ENCODE results near the gene ZSCAN10.

Gene ZSCAN10

DNA sequence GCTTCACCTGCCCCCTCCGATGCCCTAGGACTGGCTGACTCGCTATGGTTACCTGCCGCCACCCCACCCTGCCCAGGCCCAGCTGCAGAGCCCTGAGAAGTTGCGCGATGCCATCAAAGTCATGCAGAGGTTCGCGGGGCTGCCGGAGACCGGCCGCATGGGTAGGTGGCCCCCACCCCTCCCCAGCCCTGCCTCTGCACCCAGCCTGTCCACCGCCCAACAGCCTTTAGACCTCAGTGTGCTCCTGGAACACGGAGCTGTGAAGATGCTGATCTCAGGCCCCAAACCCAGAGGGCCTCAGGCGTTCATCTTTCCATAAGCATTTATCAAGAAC lies 51.7 kb downstream of the ZSCAN10 start:
- WGBS = 25% methylated on average over 13 of the region's 13 CpGs
- Histone ChIP-seq H2BK120ac (ENCODE audit: low read depth, low read length) (no peak overlapping the region), H3K79me1 (replicated peaks; ENCODE audit: low read length, poor library complexity, severe bottlenecking) (no peaks in the 10 kb centered on the region), H3K4me1 (ENCODE audit: control insufficient read depth, insufficient read depth, low read depth, low read length) (peaks cover 16% of the 10 kb centered on the region), H2BK15ac (ENCODE audit: low read depth, poor library complexity, severe bottlenecking) (no peak overlapping the region), H3K4ac (ENCODE audit: low read depth in 1 of 2, low read length in 2 of 2) (no peak overlapping the region), H3K14ac (ENCODE audit: low read length in 2 of 2) (no peak overlapping the region), H2BK12ac (ENCODE audit: low read length in 2 of 2) (no peak overlapping the region), H3K27me3 (ENCODE audit: control insufficient read depth in 1 of 2, insufficient read depth in 1 of 2, low read length in 2 of 2) (peaks cover 80 to 82% of the 10 kb centered on the region in 2 experiments), H3K9ac (ENCODE audit: low read length) (no peak overlapping the region), H2AK5ac (ENCODE audit: low read length, severe bottlenecking) (no peak overlapping the region), H3K36me3 (ENCODE audit: control insufficient read depth in 1 of 2, insufficient read depth in 2 of 2, low read depth in 1 of 2, low read length in 2 of 2) (no peaks in the 10 kb centered on the region), H3K27ac (ENCODE audit: low read length, poor library complexity, severe bottlenecking) (no peak overlapping the region), H2BK5ac (ENCODE audit: low read depth, low read length, poor library complexity, severe bottlenecking) (no peak overlapping the region), H4K8ac (ENCODE audit: low read length) (no peak overlapping the region), H2AFZ (ENCODE audit: low read depth, low read length) (no peak overlapping the region), H3K4me2 (ENCODE audit: low read length, poor library complexity, severe bottlenecking) (no peak overlapping the region), H3K4me3 (ENCODE audit: insufficient read depth in 1 of 2, low read depth in 1 of 2, low read length in 2 of 2) (no peak overlapping the region), H4K91ac (ENCODE audit: low read length) (no peak overlapping the region), H3K9me3 (ENCODE audit: control insufficient read depth, low read length) (no peaks in the 10 kb centered on the region), H3K23ac (ENCODE audit: low read length in 2 of 2) (no peak overlapping the region), H3K18ac (ENCODE audit: low read depth in 1 of 2, low read length in 2 of 2) (no peak overlapping the region)
- no peak for DNase-seq

DNA sequence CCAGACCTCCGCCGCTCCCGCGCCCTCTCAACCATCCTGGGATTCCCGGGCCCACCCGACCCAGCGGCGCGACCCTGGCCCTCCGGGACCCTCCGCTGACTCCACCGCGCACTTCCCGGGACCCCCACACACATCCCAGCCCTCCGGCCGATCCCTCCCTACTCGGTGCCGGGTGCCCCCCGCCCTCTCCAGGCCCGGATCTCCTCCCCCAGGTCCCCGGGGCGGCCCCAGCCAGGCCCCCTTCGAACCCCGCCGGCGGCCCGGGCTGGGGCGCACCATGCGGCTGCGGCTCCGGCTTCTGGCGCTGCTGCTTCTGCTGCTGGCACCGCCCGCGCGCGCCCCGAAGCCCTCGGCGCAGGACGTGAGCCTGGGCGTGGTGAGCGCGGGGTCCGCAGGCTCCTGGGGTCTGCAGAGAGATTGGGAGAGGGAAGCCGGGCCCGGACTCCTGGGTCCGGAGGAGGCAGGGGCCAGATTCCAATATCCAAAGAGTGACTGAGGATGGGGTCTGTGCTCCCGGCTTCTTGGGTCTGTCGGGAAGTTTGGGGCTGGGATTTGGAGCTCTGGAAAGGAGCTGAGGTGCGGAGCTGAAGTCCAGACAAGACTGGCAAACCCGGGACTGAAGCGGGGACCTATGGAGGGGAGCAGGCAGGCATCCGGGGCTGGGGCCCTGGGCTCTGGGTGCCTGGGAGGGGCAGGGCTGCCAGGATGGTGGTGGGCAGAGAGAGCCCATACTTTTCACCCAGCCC lies 52.3 kb downstream of the ZSCAN10 start:
- H3K27me3 ChIP-seq (ENCODE audit: control insufficient read depth in 1 of 2, insufficient read depth in 1 of 2, low read length in 2 of 2) = peaks cover 80 to 82% of the 10 kb centered on the region in 2 experiments
- no peaks in the 10 kb centered on the region for H3K9me3 ChIP-seq (ENCODE audit: control insufficient read depth, low read length)
- H3K18ac ChIP-seq (ENCODE audit: low read depth in 1 of 2, low read length in 2 of 2) = no peak overlapping the region
- H4K91ac ChIP-seq (ENCODE audit: low read length) = no peak overlapping the region
- no peaks in the 10 kb centered on the region for H3K79me1 ChIP-seq (replicated peaks; ENCODE audit: low read length, poor library complexity, severe bottlenecking)
- no peak overlapping the region for H3K14ac ChIP-seq (ENCODE audit: low read length in 2 of 2)
- H4K8ac ChIP-seq (ENCODE audit: low read length) = no peak overlapping the region
- H3K23ac ChIP-seq (ENCODE audit: low read length in 2 of 2) = no peak overlapping the region
- no peak overlapping the region for H2BK15ac ChIP-seq (ENCODE audit: low read depth, poor library complexity, severe bottlenecking)
- WGBS = 2% methylated on average over 47 of the region's 54 CpGs
- no peak overlapping the region for H2BK120ac ChIP-seq (ENCODE audit: low read depth, low read length)
- no peak overlapping the region for H2AFZ ChIP-seq (ENCODE audit: low read depth, low read length)
- no peak overlapping the region for H3K4ac ChIP-seq (ENCODE audit: low read depth in 1 of 2, low read length in 2 of 2)
- H3K4me2 ChIP-seq (ENCODE audit: low read length, poor library complexity, severe bottlenecking) = peak overlapping the region; percentile 94
- H3K27ac ChIP-seq (ENCODE audit: low read length, poor library complexity, severe bottlenecking) = no peak overlapping the region
- no peak overlapping the region for H2AK5ac ChIP-seq (ENCODE audit: low read length, severe bottlenecking)
- H3K4me1 ChIP-seq (ENCODE audit: control insufficient read depth, insufficient read depth, low read depth, low read length) = peaks cover 16% of the 10 kb centered on the region
- H3K36me3 ChIP-seq (ENCODE audit: control insufficient read depth in 1 of 2, insufficient read depth in 2 of 2, low read depth in 1 of 2, low read length in 2 of 2) = no peaks in the 10 kb centered on the region
- DNase-seq = no peak
- H3K4me3 ChIP-seq (ENCODE audit: insufficient read depth in 1 of 2, low read depth in 1 of 2, low read length in 2 of 2) = peak overlapping the region in 1 of 2 experiments; percentile 52
- H2BK12ac ChIP-seq (ENCODE audit: low read length in 2 of 2) = no peak overlapping the region
- H3K9ac ChIP-seq (ENCODE audit: low read length) = no peak overlapping the region
- no peak overlapping the region for H2BK5ac ChIP-seq (ENCODE audit: low read depth, low read length, poor library complexity, severe bottlenecking)

DNA sequence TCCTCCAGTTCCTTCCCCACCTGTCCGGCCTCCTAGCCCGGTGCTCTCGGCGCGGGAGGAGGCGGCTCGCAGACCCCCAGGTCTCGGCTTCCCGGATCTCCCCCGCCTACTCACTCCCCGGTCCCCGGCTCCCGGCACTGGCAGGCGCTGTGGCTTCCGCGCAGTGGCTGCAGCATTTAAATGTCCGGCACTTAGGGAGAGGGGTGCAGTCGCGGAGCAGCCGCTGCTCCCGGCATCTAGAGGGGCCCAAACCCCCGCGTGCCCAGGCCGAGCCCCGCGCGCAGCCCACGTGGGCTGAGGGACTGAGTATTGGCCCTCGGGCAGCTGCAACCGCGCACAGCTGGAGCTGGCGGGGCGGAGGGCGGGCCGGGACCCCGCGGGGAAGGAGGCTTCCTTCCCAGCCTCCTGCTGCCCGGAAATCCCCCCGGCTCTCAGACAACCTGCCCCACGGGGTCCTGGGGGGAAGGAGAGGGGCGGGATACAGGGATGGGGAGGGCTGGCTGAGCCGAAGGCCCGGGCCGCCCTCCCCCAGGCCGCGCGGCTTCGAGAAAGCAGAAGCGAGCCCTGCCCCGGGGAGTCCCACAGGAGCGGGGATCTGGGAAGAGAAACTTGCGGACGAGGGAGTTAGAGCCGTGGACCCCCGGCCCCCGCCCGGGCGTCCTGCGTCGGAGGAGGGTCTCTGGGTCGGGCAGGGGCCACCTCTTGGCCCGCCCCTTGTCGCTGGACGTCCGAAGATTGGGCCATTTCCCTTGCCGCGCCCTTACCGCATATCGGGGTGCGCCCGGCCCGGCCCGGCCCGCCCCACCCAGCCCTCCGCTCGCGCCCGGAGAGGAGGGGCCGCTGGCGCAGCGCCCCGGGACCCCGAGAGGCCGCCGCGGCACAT lies 53.1 kb downstream of the ZSCAN10 start, which contains the start of gene MMP25:
TSS of gene MMP25 (plus strand) at position 804 of the 883 bp plus-strand sequence. CDS start 357 bp downstream, outside the sequence.
- Histone ChIP-seq H3K4me3 (ENCODE audit: insufficient read depth in 1 of 2, low read depth in 1 of 2, low read length in 2 of 2) (peak within 1 kb of the TSS; percentile 52 to 72), H3K4me2 (ENCODE audit: low read length, poor library complexity, severe bottlenecking) (peak within 1 kb of the TSS; percentile 94), H2AK5ac (ENCODE audit: low read length, severe bottlenecking) (no peak within 1 kb of the TSS), H2BK5ac (ENCODE audit: low read depth, low read length, poor library complexity, severe bottlenecking) (no peak within 1 kb of the TSS), H3K4me1 (ENCODE audit: control insufficient read depth, insufficient read depth, low read depth, low read length) (peaks cover 16% of the 10 kb centered on the region), H2BK15ac (ENCODE audit: low read depth, poor library complexity, severe bottlenecking) (no peak within 1 kb of the TSS), H3K14ac (ENCODE audit: low read length in 2 of 2) (no peak within 1 kb of the TSS), H3K79me1 (replicated peaks; ENCODE audit: low read length, poor library complexity, severe bottlenecking) (no peaks in the 10 kb centered on the region), H2BK12ac (ENCODE audit: low read length in 2 of 2) (no peak within 1 kb of the TSS), H4K8ac (ENCODE audit: low read length) (no peak within 1 kb of the TSS), H4K91ac (ENCODE audit: low read length) (no peak within 1 kb of the TSS), H3K27me3 (ENCODE audit: control insufficient read depth in 1 of 2, insufficient read depth in 1 of 2, low read length in 2 of 2) (peaks cover 74 to 78% of the 10 kb centered on the region in 2 experiments), H3K4ac (ENCODE audit: low read depth in 1 of 2, low read length in 2 of 2) (no peak within 1 kb of the TSS), H3K9me3 (ENCODE audit: control insufficient read depth, low read length) (no peaks in the 10 kb centered on the region), H2BK120ac (ENCODE audit: low read depth, low read length) (no peak within 1 kb of the TSS), H3K27ac (ENCODE audit: low read length, poor library complexity, severe bottlenecking) (no peak within 1 kb of the TSS), H2AFZ (ENCODE audit: low read depth, low read length) (peak within 1 kb of the TSS; percentile 77), H3K23ac (ENCODE audit: low read length in 2 of 2) (peak within 1 kb of the TSS in 1 of 2 experiments; percentile 93), H3K18ac (ENCODE audit: low read depth in 1 of 2, low read length in 2 of 2) (no peak within 1 kb of the TSS), H3K36me3 (ENCODE audit: control insufficient read depth in 1 of 2, insufficient read depth in 2 of 2, low read depth in 1 of 2, low read length in 2 of 2) (no peaks in the 10 kb centered on the region), H3K9ac (ENCODE audit: low read length) (no peak within 1 kb of the TSS)
- DNase-seq = no peak
- WGBS = under 1% methylated on average over 57 of the region's 86 CpGs

DNA sequence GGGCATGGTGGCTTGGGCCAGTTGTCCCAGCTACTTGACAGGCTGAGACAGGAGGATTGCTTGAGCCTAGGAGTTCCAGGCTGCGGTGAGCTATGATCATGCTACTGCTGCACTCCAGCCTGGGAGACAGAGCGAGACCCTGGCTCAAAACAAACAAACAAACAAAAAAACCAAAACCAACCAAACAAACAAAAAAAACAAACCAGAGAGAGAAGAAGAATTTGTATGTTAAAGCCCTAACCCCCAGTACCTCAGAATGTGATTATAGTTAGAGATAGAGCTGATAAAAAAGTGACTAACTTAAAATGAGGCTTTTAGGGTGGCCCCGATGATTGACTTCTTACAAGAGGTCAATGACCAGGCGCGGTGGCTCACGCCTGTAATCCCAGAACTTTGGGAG lies 54.4 kb downstream of the ZSCAN10 start:
- Histone ChIP-seq H3K36me3 (ENCODE audit: control insufficient read depth in 1 of 2, insufficient read depth in 2 of 2, low read depth in 1 of 2, low read length in 2 of 2) (no peaks in the 10 kb centered on the region), H4K8ac (ENCODE audit: low read length) (no peak overlapping the region), H3K4me1 (ENCODE audit: control insufficient read depth, insufficient read depth, low read depth, low read length) (peaks cover 16% of the 10 kb centered on the region), H3K23ac (ENCODE audit: low read length in 2 of 2) (no peak overlapping the region), H3K14ac (ENCODE audit: low read length in 2 of 2) (no peak overlapping the region), H3K27me3 (ENCODE audit: control insufficient read depth in 1 of 2, insufficient read depth in 1 of 2, low read length in 2 of 2) (peaks cover 69% of the 10 kb centered on the region in 2 experiments), H3K4me3 (ENCODE audit: insufficient read depth in 1 of 2, low read depth in 1 of 2, low read length in 2 of 2) (no peak overlapping the region), H3K18ac (ENCODE audit: low read depth in 1 of 2, low read length in 2 of 2) (no peak overlapping the region), H3K9me3 (ENCODE audit: control insufficient read depth, low read length) (no peaks in the 10 kb centered on the region), H2BK5ac (ENCODE audit: low read depth, low read length, poor library complexity, severe bottlenecking) (no peak overlapping the region), H2BK15ac (ENCODE audit: low read depth, poor library complexity, severe bottlenecking) (no peak overlapping the region), H3K27ac (ENCODE audit: low read length, poor library complexity, severe bottlenecking) (no peak overlapping the region), H4K91ac (ENCODE audit: low read length) (no peak overlapping the region), H2BK12ac (ENCODE audit: low read length in 2 of 2) (no peak overlapping the region), H2AFZ (ENCODE audit: low read depth, low read length) (no peak overlapping the region), H3K4me2 (ENCODE audit: low read length, poor library complexity, severe bottlenecking) (no peak overlapping the region), H3K9ac (ENCODE audit: low read length) (no peak overlapping the region), H3K79me1 (replicated peaks; ENCODE audit: low read length, poor library complexity, severe bottlenecking) (no peaks in the 10 kb centered on the region), H2AK5ac (ENCODE audit: low read length, severe bottlenecking) (no peak overlapping the region), H3K4ac (ENCODE audit: low read depth in 1 of 2, low read length in 2 of 2) (no peak overlapping the region), H2BK120ac (ENCODE audit: low read depth, low read length) (no peak overlapping the region)
- no peak for DNase-seq
- WGBS = 89% methylated on average over 4 of the region's 6 CpGs

Measured in mesenchymal stem cell (in vitro differentiated cells and primary cell).